Dendritic cell treated with granulocyte-macrophage colony-stimulating factor and Interleukin-4, amounts not matched to agents 40 ng/mL and 50 ng/mL, for 4 days (primary cell): Measurements from ENCODE around the gene ACTR8.
A peak's percentile ranks its signal among the peaks of the same experiment; 100 is the strongest.

ENCODE experiments used
- H3K27ac Mint-ChIP-seq: one replicate; pipeline ENCODE4 v1.8.0; 2022; ENCODE audit warnings: mild to moderate bottlenecking, mixed read lengths
- H3K27me3 Mint-ChIP-seq: one replicate; pipeline ENCODE4 v1.8.0; 2022; ENCODE audit warnings: mild to moderate bottlenecking, mixed read lengths
- H3K36me3 Mint-ChIP-seq: one replicate; pipeline ENCODE4 v1.8.0; 2022; ENCODE audit warnings: low read depth, mixed read lengths
- H3K4me1 Mint-ChIP-seq: one replicate; pipeline ENCODE4 v1.8.0; 2022; ENCODE audit warnings: low read depth, mixed read lengths
- H3K4me3 Mint-ChIP-seq: one replicate; pipeline ENCODE4 v1.8.0; 2022; ENCODE audit warnings: mild to moderate bottlenecking, moderate library complexity, mixed read lengths
- H3K9me3 Mint-ChIP-seq: one replicate; pipeline ENCODE4 v1.8.0; 2022; ENCODE audit warnings: mixed read lengths
- intact Hi-C: fragments of 100-400 bp; cut with micrococcal nuclease; formaldehyde crosslinking; loops from one replicate; pipeline ENCODE4 v1.15.0; 2022

The ACTR8 gene

GRCh38 chr3:53834429-53835095, 47.4 kb downstream of the ACTR8 start:
- Mint-ChIP-seq H3K9me3 (no peaks in the 10 kb centered on the region), H3K36me3 (peaks cover 11% of the 10 kb centered on the region), H3K4me1 (peaks cover 58% of the 10 kb centered on the region), H3K27me3 (peaks cover 14% of the 10 kb centered on the region), H3K4me3 (no peak overlapping the region), H3K27ac (peak overlapping the region; percentile 54)
- intact Hi-C loops, result no loop called here

GRCh38 chr3:53833700-53834099, 48.3 kb downstream of the ACTR8 start:
- H3K36me3 Mint-ChIP-seq, result peaks cover 10% of the 10 kb centered on the region
- H3K4me1 Mint-ChIP-seq, result peaks cover 57% of the 10 kb centered on the region
- no peaks in the 10 kb centered on the region for H3K9me3 Mint-ChIP-seq
- intact Hi-C loops, result no loop called here
- peak overlapping the region; percentile 2 for H3K27ac Mint-ChIP-seq
- peaks cover 6% of the 10 kb centered on the region for H3K27me3 Mint-ChIP-seq
- H3K4me3 Mint-ChIP-seq, result no peak overlapping the region

GRCh38 chr3:53833053-53833645, 48.8 kb downstream of the ACTR8 start:
- peaks cover 59% of the 10 kb centered on the region for H3K4me1 Mint-ChIP-seq
- peak overlapping the region; percentile 2 for H3K27ac Mint-ChIP-seq
- H3K27me3 Mint-ChIP-seq, result peaks cover 2% of the 10 kb centered on the region
- no peaks in the 10 kb centered on the region for H3K9me3 Mint-ChIP-seq
- no peak overlapping the region for H3K4me3 Mint-ChIP-seq
- intact Hi-C loops, result no loop called here
- peaks cover 8% of the 10 kb centered on the region for H3K36me3 Mint-ChIP-seq

GRCh38 chr3:53830944-53831343, 51.0 kb downstream of the ACTR8 start:
- Mint-ChIP-seq H3K27me3 (peaks cover 3% of the 10 kb centered on the region), H3K9me3 (no peaks in the 10 kb centered on the region), H3K4me3 (no peak overlapping the region), H3K27ac (no peak overlapping the region), H3K36me3 (no peaks in the 10 kb centered on the region), H3K4me1 (peaks cover 51% of the 10 kb centered on the region)
- intact Hi-C loops, result no loop called here

GRCh38 chr3:53829605-53830004, 52.3 kb downstream of the ACTR8 start:
- Mint-ChIP-seq H3K4me1 (peaks cover 42% of the 10 kb centered on the region), H3K27ac (no peak overlapping the region), H3K27me3 (peaks cover 10% of the 10 kb centered on the region), H3K4me3 (no peak overlapping the region), H3K36me3 (no peaks in the 10 kb centered on the region), H3K9me3 (no peaks in the 10 kb centered on the region)
- intact Hi-C loops, result no loop called here

GRCh38 chr3:53828581-53828980, 53.4 kb downstream of the ACTR8 start:
- peaks cover 10% of the 10 kb centered on the region for H3K27me3 Mint-ChIP-seq
- peaks cover 44% of the 10 kb centered on the region for H3K4me1 Mint-ChIP-seq
- intact Hi-C loops, result no loop called here
- H3K36me3 Mint-ChIP-seq, result no peaks in the 10 kb centered on the region
- no peaks in the 10 kb centered on the region for H3K9me3 Mint-ChIP-seq
- no peak overlapping the region for H3K4me3 Mint-ChIP-seq
- no peak overlapping the region for H3K27ac Mint-ChIP-seq

GRCh38 chr3:53826048-53826447, 55.9 kb downstream of the ACTR8 start:
- H3K36me3 Mint-ChIP-seq, result no peaks in the 10 kb centered on the region
- no peak overlapping the region for H3K27ac Mint-ChIP-seq
- peaks cover 10% of the 10 kb centered on the region for H3K27me3 Mint-ChIP-seq
- no peaks in the 10 kb centered on the region for H3K9me3 Mint-ChIP-seq
- H3K4me3 Mint-ChIP-seq, result no peak overlapping the region
- intact Hi-C loops, result no loop called here
- H3K4me1 Mint-ChIP-seq, result peaks cover 27% of the 10 kb centered on the region

GRCh38 chr3:53824795-53825194, 57.2 kb downstream of the ACTR8 start:
- H3K4me3 Mint-ChIP-seq, result no peak overlapping the region
- intact Hi-C loops, result no loop called here
- H3K4me1 Mint-ChIP-seq, result peaks cover 27% of the 10 kb centered on the region
- peaks cover 13% of the 10 kb centered on the region for H3K27me3 Mint-ChIP-seq
- H3K27ac Mint-ChIP-seq, result peak overlapping the region; percentile 66
- peaks cover 5% of the 10 kb centered on the region for H3K36me3 Mint-ChIP-seq
- no peaks in the 10 kb centered on the region for H3K9me3 Mint-ChIP-seq

GRCh38 chr3:53823956-53824657, 57.8 kb downstream of the ACTR8 start:
- Mint-ChIP-seq H3K4me3 (no peak overlapping the region), H3K4me1 (peaks cover 27% of the 10 kb centered on the region), H3K9me3 (no peaks in the 10 kb centered on the region), H3K36me3 (peaks cover 12% of the 10 kb centered on the region), H3K27ac (peak overlapping the region; percentile 66), H3K27me3 (peaks cover 14% of the 10 kb centered on the region)
- intact Hi-C loops, result no loop called here

- peak overlapping the region; percentile 66 for H3K27ac Mint-ChIP-seq
- H3K27me3 Mint-ChIP-seq, result peaks cover 21% of the 10 kb centered on the region
- H3K4me3 Mint-ChIP-seq, result no peak overlapping the region
- H3K4me1 Mint-ChIP-seq, result peaks cover 18% of the 10 kb centered on the region
- peaks cover 19% of the 10 kb centered on the region for H3K36me3 Mint-ChIP-seq
- no peaks in the 10 kb centered on the region for H3K9me3 Mint-ChIP-seq
- intact Hi-C loops, result no loop called here
These were observed 58.7 kb downstream of the ACTR8 start for GRCh38 chr3:53823026-53823955.

GRCh38 chr3:53822331-53822741, 59.6 kb downstream of the ACTR8 start:
- Mint-ChIP-seq H3K9me3 (no peaks in the 10 kb centered on the region), H3K27ac (no peak overlapping the region), H3K4me1 (peaks cover 13% of the 10 kb centered on the region), H3K4me3 (no peak overlapping the region), H3K27me3 (peaks cover 29% of the 10 kb centered on the region), H3K36me3 (peaks cover 28% of the 10 kb centered on the region)
- intact Hi-C loops, result no loop called here

GRCh38 chr3:53821631-53822121, 60.3 kb downstream of the ACTR8 start:
- H3K27me3 Mint-ChIP-seq, result peaks cover 36% of the 10 kb centered on the region
- H3K9me3 Mint-ChIP-seq, result no peaks in the 10 kb centered on the region
- H3K4me1 Mint-ChIP-seq, result peaks cover 13% of the 10 kb centered on the region
- intact Hi-C loops, result no loop called here
- peak overlapping the region; percentile 30 for H3K27ac Mint-ChIP-seq
- H3K4me3 Mint-ChIP-seq, result no peak overlapping the region
- peaks cover 28% of the 10 kb centered on the region for H3K36me3 Mint-ChIP-seq

GRCh38 chr3:53820756-53821580, 61.0 kb downstream of the ACTR8 start:
- Mint-ChIP-seq H3K4me1 (peaks cover 13% of the 10 kb centered on the region), H3K27me3 (peaks cover 34% of the 10 kb centered on the region), H3K9me3 (no peaks in the 10 kb centered on the region), H3K27ac (peak overlapping the region; percentile 30), H3K4me3 (no peak overlapping the region), H3K36me3 (peaks cover 28% of the 10 kb centered on the region)
- intact Hi-C loops, result no loop called here
